GM12874 (cell line): Measurements from ENCODE around the gene MSTN.

Experiments used
- TF ChIP-seq, protein P1 (sequence below): IDR thresholded peaks from 2 replicates; pipeline ENCODE4 v1.5.1; 2011; ENCODE audit warnings: low read depth, mild to moderate bottlenecking, control low read depth, low read length, moderate library complexity; ENCODE audit not compliant: insufficient read depth

MSTN gene

DNA sequence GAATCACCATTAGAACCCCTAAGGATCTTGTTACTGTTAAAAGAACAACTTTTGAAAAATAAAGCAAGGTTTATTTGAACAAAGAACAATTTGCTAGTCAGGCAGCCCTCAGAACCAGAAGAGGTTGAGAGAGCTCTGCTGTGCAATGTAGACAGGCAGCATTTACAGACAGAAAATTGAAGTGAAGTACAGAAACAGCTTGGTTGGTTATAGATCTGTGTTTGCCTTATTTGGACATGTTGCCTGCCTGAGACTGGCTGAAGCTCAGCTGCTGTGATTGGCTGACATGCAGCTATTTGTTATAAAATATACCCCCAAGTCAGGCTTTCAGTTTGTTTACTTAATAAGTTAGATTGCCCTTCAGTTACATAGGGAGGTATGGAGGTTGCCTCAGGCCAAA is 12.5 kb downstream of the MSTN start:
- TF ChIP-seq, protein P1, sequence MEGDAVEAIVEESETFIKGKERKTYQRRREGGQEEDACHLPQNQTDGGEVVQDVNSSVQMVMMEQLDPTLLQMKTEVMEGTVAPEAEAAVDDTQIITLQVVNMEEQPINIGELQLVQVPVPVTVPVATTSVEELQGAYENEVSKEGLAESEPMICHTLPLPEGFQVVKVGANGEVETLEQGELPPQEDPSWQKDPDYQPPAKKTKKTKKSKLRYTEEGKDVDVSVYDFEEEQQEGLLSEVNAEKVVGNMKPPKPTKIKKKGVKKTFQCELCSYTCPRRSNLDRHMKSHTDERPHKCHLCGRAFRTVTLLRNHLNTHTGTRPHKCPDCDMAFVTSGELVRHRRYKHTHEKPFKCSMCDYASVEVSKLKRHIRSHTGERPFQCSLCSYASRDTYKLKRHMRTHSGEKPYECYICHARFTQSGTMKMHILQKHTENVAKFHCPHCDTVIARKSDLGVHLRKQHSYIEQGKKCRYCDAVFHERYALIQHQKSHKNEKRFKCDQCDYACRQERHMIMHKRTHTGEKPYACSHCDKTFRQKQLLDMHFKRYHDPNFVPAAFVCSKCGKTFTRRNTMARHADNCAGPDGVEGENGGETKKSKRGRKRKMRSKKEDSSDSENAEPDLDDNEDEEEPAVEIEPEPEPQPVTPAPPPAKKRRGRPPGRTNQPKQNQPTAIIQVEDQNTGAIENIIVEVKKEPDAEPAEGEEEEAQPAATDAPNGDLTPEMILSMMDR = no peak

DNA sequence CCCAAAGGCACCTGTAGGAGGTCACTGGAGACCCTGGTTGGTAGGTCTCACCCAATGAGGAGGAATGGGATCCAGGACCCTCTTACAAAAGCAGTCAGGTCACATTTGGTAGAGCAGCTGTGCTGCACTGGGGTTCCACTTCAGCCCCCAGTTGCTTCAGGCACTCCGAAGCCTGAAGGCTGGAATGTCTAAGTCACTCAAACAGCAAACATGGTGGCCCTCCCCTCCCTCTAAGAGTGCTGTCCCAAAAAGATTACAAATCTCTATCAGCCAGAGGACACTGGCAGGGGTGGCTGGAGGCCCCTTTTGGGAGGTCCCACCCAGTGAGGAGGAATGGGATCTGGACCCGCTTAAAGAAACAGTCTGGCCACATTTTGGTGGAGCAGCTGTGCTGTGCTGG is 17.7 kb downstream of the MSTN start:
- TF ChIP-seq, protein P1 = no peak

DNA sequence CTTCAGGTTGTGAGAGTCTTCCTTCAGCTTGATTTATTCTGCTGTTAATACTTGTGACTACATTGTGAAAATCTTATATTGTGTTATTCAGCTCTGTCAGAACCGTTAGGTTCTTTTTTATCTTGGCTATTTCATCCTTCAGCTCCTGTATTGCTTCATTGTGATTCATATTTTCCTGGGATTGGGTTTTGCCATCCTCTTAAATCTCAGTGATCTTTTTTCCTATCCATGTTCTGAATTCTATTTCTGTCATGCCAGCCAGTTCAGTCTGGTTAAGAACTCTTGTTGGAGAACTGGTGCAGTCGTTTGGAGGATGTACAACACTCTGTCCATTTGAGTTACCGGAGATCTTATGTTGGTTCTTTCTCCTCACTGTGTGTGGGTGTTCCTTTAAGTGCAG is 19.1 kb downstream of the MSTN start:
- TF ChIP-seq, protein P1 = no peak

DNA sequence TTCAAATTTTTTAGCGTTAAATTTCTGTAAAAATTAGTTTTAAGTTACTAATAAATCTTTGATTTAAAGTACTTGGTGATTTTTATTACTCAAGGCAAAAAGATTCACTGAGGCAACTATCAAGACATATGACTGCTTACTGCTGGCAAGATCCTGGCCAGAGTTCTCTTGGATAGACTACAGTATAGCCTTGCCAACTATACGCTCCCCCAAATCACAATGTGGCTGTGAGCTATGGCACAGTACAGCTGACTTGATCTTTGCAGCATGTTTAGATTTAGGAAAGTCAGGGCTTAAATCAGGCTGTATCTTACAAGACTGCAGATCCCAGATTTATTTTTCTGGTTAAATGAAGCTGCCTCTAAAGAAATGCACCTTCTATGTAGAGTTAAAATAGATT is 26.5 kb downstream of the MSTN start:
- TF ChIP-seq, protein P1 = no peak

DNA sequence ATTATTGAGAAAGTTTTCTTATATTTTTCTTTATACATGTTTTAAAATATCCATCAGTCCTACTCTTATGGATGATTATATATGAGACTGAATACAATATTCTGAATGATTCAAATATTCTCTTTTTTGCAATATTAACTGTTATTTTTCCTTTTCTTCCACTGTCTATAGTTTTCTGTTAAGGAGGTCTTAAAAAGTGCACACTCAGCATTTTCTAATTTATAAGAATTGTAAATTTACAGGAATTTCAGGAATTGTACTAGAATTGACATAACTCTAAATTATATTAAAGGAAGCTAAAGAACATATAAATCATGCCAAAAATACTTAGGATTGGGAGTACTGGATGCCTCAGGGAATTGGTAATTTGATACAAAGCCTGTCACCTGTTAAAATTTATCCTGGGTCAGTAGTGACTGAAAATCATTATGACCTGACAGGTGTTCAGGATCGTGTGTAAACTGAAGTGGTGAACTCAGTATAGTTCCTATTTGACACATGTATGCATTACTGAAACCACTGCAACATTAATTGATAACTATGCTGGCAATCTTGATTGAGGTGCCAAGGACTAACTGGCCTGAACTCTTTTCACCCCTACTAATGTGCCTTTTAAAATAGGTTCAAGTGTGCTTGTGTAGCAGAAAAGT is 30.4 kb downstream of the MSTN start:
- TF ChIP-seq, protein P1 = no peak

DNA sequence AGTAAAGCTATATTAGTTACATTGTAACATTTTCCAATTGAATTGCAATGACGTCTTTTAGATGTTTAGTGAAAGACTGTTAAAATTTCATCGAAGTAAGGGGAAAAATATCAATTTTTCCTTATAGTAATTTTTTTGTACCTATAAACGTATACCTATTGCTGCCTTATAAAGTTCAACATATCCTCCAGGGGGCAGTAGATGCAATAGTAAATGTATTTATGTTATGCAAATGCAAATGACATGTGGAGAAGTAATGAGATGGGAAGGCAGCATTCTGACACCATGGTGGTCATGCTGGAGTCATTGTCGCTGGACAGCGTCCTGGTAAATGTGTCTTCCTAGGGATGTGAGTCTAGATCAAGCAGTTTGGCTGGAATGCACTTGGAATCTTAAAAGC is 38.7 kb downstream of the MSTN start:
- TF ChIP-seq, protein P1 = no peak; the same call in 1 of the 2 replicates

DNA sequence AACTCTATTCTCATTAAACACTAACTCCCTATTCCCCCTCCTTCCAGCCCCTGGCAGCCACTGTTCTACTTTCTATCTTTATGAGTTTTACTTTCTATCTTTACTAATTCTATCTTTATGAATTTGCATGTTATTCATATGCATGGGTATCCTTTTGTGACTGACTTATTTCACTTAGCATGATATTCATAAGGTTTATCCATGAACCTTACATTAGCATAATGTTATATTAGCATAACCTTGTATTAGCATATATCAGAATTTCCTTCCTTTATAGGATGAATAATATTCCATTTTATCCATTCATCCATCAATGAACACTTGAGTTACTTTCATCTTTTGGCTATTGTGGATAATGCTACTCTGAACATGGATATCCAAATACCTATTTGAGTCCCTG is 41.8 kb downstream of the MSTN start:
- TF ChIP-seq, protein P1 = no peak
